Spinal cord (tissue), 10 donors: ENCODE results near the gene ZNF197. TPM values are rescaled to one million over a fixed set of nuclear protein-coding genes. Genes with fewer than 3 reads are reported as not detected.
"Not testable (repeated sequence)": the region's sequence is repeated elsewhere in the genome, so short reads cannot be mapped to it uniquely, and the experiment has no call there.

Source experiments
- DNase-seq, 6 donors: peaks; one replicate each; pipeline versions ENCODE4 v3.0.0 to v3.0.0-alpha.2; 2013 to 2015; ENCODE audit warnings: low spot score in 6 of 6, low read depth in 4 of 6
- H3K27ac ChIP-seq: one replicate; pipeline ENCODE4 v1.5.1; 2013; ENCODE audit warnings: low read depth, low read length, control low read depth
- H3K27me3 ChIP-seq: one replicate; pipeline ENCODE4 v1.6.1; 2013; ENCODE audit warnings: low read length; ENCODE audit not compliant: control insufficient read depth, insufficient read depth
- H3K36me3 ChIP-seq: one replicate; pipeline ENCODE4 v1.6.1; 2013; ENCODE audit warnings: low read length; ENCODE audit not compliant: control insufficient read depth, insufficient read depth
- H3K4me1 ChIP-seq: one replicate; pipeline ENCODE4 v1.6.1; 2013; ENCODE audit warnings: low read length; ENCODE audit not compliant: control insufficient read depth, insufficient read depth
- H3K4me3 ChIP-seq: one replicate; pipeline ENCODE4 v1.5.1; 2013; ENCODE audit warnings: low read depth, low read length, control low read depth
- H3K9me3 ChIP-seq: one replicate; pipeline ENCODE4 v1.6.1; 2013; ENCODE audit warnings: low read length; ENCODE audit not compliant: control insufficient read depth, insufficient read depth
- WGBS: methylation state at CpG from one replicate; pipeline ENCODE4 v1.1.5; 2013; ENCODE audit warnings: missing lambda C conversion rate; ENCODE audit not compliant: insufficient coverage; 5-methylcytosine and 5-hydroxymethylcytosine counted together
- polyA plus RNA-seq, 2 donors: library from polyadenylated mRNA; unstranded; fragments of 120-200 nt; gene quantifications; one replicate each; pipeline ENCODE4 v1.2.1, GENCODE V29; 2013; ENCODE audit not compliant: insufficient read length in 2 of 2
- total RNA-seq, 2 donors: library from RNA; depleted of rRNA in 1 of 2; stranded (reverse); fragments of 120-200 nt in 1 of 2; fragments of >200 nt in 1 of 2; gene quantifications; one replicate each; pipeline versions ENCODE4 v1.2.3 to v1.2.4, GENCODE V29; 2013 to 2014
- donor health status: healthy.

The ZNF197 gene
- total and polyA plus RNA-seq, 4 donors: 25.5 to 36.5 (median 30.6) TPM

- no peaks in the 10 kb centered on the region for H3K27me3 ChIP-seq
- H3K27ac ChIP-seq: no peak overlapping the region
- no peaks in the 10 kb centered on the region for H3K4me1 ChIP-seq
- H3K36me3 ChIP-seq: peaks cover 53% of the 10 kb centered on the region
- no peaks in the 10 kb centered on the region for H3K9me3 ChIP-seq
- 66% methylated on average over 5 of the region's 5 CpGs for WGBS
- DNase-seq: peak in 2 of 6 donors; percentile 58 to 65
- H3K4me3 ChIP-seq: no peak overlapping the region
Measured at GRCh38 chr3:44654039-44654438, 29.2 kb downstream of the ZNF197 start.

GRCh38 chr3:44659015-44659414, 34.2 kb downstream of the ZNF197 start:
- Histone ChIP-seq H3K9me3 (no peaks in the 10 kb centered on the region), H3K4me1 (no peaks in the 10 kb centered on the region), H3K36me3 (peaks cover 44% of the 10 kb centered on the region), H3K27ac (no peak overlapping the region), H3K27me3 (no peaks in the 10 kb centered on the region), H3K4me3 (no peak overlapping the region)
- no peak for DNase-seq
- 95% methylated on average over 4 of the region's 7 CpGs for WGBS

GRCh38 chr3:44659434-44659833, 34.6 kb downstream of the ZNF197 start:
- no peak overlapping the region for H3K27ac ChIP-seq
- no peaks in the 10 kb centered on the region for H3K9me3 ChIP-seq
- H3K4me1 ChIP-seq: no peaks in the 10 kb centered on the region
- no peaks in the 10 kb centered on the region for H3K27me3 ChIP-seq
- DNase-seq: no peak
- H3K4me3 ChIP-seq: no peak overlapping the region
- WGBS: 100% methylated on average over 1 of the region's 6 CpGs
- H3K36me3 ChIP-seq: peaks cover 44% of the 10 kb centered on the region

DNA sequence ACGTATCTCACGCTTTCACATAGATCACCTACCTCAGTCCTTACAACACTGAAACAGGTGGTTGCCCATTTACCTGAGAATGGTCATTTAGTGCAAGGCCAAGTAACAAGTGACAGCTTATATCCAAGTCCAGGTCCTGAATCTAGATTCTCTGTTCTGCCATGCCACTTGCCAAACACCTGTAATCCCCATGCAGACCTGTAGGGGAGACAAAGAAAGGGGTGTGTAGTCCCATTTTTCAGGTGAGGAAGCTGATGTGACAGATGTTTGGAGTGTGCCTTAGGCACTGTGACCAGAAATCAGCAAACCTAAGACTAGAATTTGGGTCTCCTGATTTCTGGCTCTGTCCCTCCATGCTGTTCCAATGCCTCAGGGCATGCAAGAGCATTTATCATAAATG, 36.4 kb downstream of the ZNF197 start:
- Histone ChIP-seq H3K36me3 (peaks cover 38% of the 10 kb centered on the region), H3K4me1 (no peaks in the 10 kb centered on the region), H3K4me3 (no peak overlapping the region), H3K27ac (no peak overlapping the region), H3K9me3 (no peaks in the 10 kb centered on the region), H3K27me3 (no peaks in the 10 kb centered on the region)
- no CpG with 5 or more reads among the region's 2 CpGs for WGBS
- no peak for DNase-seq

- H3K4me3 ChIP-seq: no peak overlapping the region
- peaks cover 20% of the 10 kb centered on the region for H3K36me3 ChIP-seq
- no peak overlapping the region for H3K27ac ChIP-seq
- WGBS: no CpG with 5 or more reads among the region's 3 CpGs
- DNase-seq: no peak
- H3K9me3 ChIP-seq: no peaks in the 10 kb centered on the region
- H3K4me1 ChIP-seq: no peaks in the 10 kb centered on the region
- H3K27me3 ChIP-seq: no peaks in the 10 kb centered on the region
Measured at GRCh38 chr3:44665173-44665572, 40.3 kb downstream of the ZNF197 start.

DNA sequence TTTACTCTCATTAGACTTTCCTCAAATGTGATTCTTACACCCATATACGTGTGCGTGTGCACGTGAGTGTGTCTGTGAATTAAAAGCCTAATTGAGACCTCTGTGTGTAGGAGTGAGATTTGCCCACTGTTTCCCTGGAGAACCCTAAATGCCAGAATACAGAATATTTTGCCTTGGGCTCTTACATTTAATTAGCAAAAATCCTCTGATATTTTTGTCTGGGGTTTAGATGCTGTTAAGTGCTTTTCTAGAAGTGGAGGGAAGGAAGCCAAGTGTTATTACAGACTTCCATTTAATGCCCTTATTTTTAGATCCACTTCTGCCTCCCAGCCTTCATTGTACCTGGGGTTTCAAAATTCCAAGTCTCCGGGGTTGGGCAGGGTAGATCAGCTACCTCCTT, 41.5 kb downstream of the ZNF197 start:
- peak in 1 of 6 donors; percentile 71 for DNase-seq

DNA sequence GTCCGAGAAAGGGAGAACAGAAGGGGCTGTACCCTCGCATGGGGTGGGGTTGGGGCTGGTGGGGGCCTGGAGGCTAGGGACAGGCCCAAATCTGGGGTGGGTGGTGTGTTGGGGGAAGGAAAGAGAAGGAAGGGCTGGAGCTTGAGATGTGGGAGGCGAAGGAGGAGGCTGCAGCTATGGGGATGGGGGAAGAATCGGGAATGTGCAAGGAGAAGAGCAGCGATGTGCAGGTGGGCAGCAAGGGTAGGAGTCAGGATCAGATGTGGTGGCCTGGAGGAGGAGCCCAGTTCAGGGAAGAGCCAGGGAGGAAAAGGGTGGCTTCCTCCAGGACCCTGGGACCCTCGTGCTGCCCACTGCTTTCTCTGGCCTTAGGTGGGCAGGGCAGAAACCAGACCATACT, 44.9 kb downstream of the ZNF197 start:
- H3K36me3 ChIP-seq: peaks cover 22% of the 10 kb centered on the region
- 92% methylated on average over 6 of the region's 6 CpGs for WGBS
- H3K9me3 ChIP-seq: no peaks in the 10 kb centered on the region

More for the DNA sequence above, 41.5 kb downstream of the ZNF197 start:
- no peaks in the 10 kb centered on the region for H3K4me1 ChIP-seq
- no peaks in the 10 kb centered on the region for H3K9me3 ChIP-seq
- H3K27me3 ChIP-seq: no peaks in the 10 kb centered on the region
- no CpG with 5 or more reads among the region's 4 CpGs for WGBS
- H3K4me3 ChIP-seq: no peak overlapping the region
- no peak overlapping the region for H3K27ac ChIP-seq
- H3K36me3 ChIP-seq: peaks cover 21% of the 10 kb centered on the region

GRCh38 chr3:44673466-44673865, 48.6 kb downstream of the ZNF197 start:
- not testable (repeated sequence) for H3K9me3 ChIP-seq, DNase-seq, H3K4me1 ChIP-seq, H3K4me3 ChIP-seq, H3K27ac ChIP-seq, H3K27me3 ChIP-seq
- 96% methylated on average over 5 of the region's 8 CpGs for WGBS
- peaks cover 33% of the 10 kb centered on the region for H3K36me3 ChIP-seq

More for the DNA sequence above, 44.9 kb downstream of the ZNF197 start:
- Histone ChIP-seq H3K4me1 (no peaks in the 10 kb centered on the region), H3K27me3 (no peaks in the 10 kb centered on the region), H3K27ac (no peak overlapping the region), H3K4me3 (no peak overlapping the region)
- DNase-seq: no peak

DNA sequence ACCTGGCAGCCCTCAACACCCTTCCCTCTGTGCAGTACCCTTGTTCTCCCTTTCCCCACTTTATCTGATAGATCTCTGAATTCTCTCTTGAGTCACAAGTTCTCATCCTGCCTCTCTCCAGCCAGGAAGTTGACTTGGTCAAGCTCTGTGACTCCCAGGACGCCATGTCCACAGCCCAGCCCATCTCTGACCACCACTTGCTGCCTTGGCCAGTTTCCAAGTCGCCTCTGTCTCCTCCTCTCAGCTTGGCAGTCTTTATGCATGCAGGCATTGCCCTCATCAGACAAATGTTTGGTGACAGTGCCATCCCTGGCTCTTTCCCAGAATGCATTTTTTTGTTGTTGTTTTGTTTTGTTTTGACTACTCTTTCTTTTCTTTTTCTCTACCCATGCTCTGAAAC, 49.4 kb downstream of the ZNF197 start:
- no peak overlapping the region for H3K27ac ChIP-seq
- no peaks in the 10 kb centered on the region for H3K27me3 ChIP-seq
- H3K4me3 ChIP-seq: no peak overlapping the region
- WGBS: 38% methylated on average over 2 of the region's 2 CpGs
- no peak for DNase-seq
- H3K4me1 ChIP-seq: no peaks in the 10 kb centered on the region
- peaks cover 2% of the 10 kb centered on the region for H3K9me3 ChIP-seq
- peaks cover 33% of the 10 kb centered on the region for H3K36me3 ChIP-seq

GRCh38 chr3:44678480-44679116, 53.8 kb downstream of the ZNF197 start:
- 92% methylated on average over 4 of the region's 5 CpGs for WGBS
- Histone ChIP-seq H3K27ac (no peak overlapping the region), H3K36me3 (peaks cover 15% of the 10 kb centered on the region), H3K4me1 (no peaks in the 10 kb centered on the region), H3K9me3 (peaks cover 2% of the 10 kb centered on the region), H3K27me3 (no peaks in the 10 kb centered on the region), H3K4me3 (no peak overlapping the region)
- no peak for DNase-seq
